Astrocyte (in vitro differentiated cells and primary cell): Measurements from ENCODE around the gene MRPL55. TPM values are rescaled to one million over a fixed set of nuclear protein-coding genes. Genes with fewer than 3 reads are reported as not detected.
A peak's percentile ranks its signal among the peaks of the same experiment; 100 is the strongest.

Experiments
- DNase-seq: peaks from one replicate; pipeline ENCODE4 v3.0.0-alpha.2; 2010; ENCODE audit warnings: low read depth
- FAIRE-seq: peaks from 2 replicates; lab custom pipeline; 2011; peaks lifted over from hg19 to GRCh38; lab: Jason Lieb, UNC
- H2AFZ ChIP-seq: 2 replicates; pipeline ENCODE4 v1.6.0; 2012; ENCODE audit warnings: low read depth, low read length, inconsistent platforms
- H3K27ac ChIP-seq: 2 replicates; pipeline ENCODE4 v1.5.1; 2011; ENCODE audit warnings: low read depth, low read length, inconsistent platforms
- H3K27me3 ChIP-seq: 2 replicates; pipeline ENCODE4 v1.6.0; 2011; ENCODE audit warnings: low read length, inconsistent platforms; ENCODE audit not compliant: insufficient read depth
- H3K36me3 ChIP-seq: 2 replicates; pipeline ENCODE4 v1.5.1; 2011; ENCODE audit warnings: low read length, inconsistent platforms; ENCODE audit not compliant: insufficient read depth
- H3K4me1 ChIP-seq: 2 replicates; pipeline ENCODE4 v1.5.1; 2011; ENCODE audit warnings: low read length, inconsistent platforms; ENCODE audit not compliant: insufficient read depth
- H3K4me2 ChIP-seq: 2 replicates; pipeline ENCODE4 v1.6.0; 2012; ENCODE audit warnings: low read length, inconsistent platforms
- H3K4me3 ChIP-seq: 2 replicates; pipeline ENCODE4 v1.5.1; 2011; ENCODE audit warnings: low read depth, mild to moderate bottlenecking, low read length, inconsistent platforms; ENCODE audit not compliant: insufficient read depth
- H3K79me2 ChIP-seq: 2 replicates; pipeline ENCODE4 v1.6.0; 2012; ENCODE audit warnings: mild to moderate bottlenecking, low read length, inconsistent platforms; ENCODE audit not compliant: insufficient read depth
- H3K9ac ChIP-seq: 2 replicates; pipeline ENCODE4 v1.6.0; 2012; ENCODE audit warnings: mild to moderate bottlenecking, low read length, inconsistent platforms
- H3K9me3 ChIP-seq: 2 replicates; pipeline ENCODE4 v1.5.1; 2012; ENCODE audit warnings: low read depth, mild to moderate bottlenecking, low read length, inconsistent platforms; ENCODE audit not compliant: insufficient read depth
- H4K20me1 ChIP-seq: 2 replicates; pipeline ENCODE4 v1.6.0; 2012; ENCODE audit warnings: low read length, inconsistent platforms; ENCODE audit not compliant: insufficient read depth
- H3K27ac Mint-ChIP-seq: one replicate; pipeline ENCODE4 v1.8.0; 2021; ENCODE audit warnings: mild to moderate bottlenecking, mixed read lengths; ENCODE audit not compliant: unreplicated experiment
- H3K27me3 Mint-ChIP-seq: one replicate; pipeline ENCODE4 v1.8.0; 2021; ENCODE audit warnings: low read depth, mixed read lengths; ENCODE audit not compliant: unreplicated experiment
- H3K36me3 Mint-ChIP-seq: one replicate; pipeline ENCODE4 v1.8.0; 2021; ENCODE audit warnings: low read depth, mixed read lengths; ENCODE audit not compliant: unreplicated experiment
- H3K4me1 Mint-ChIP-seq: one replicate; pipeline ENCODE4 v1.8.0; 2021; ENCODE audit warnings: low read depth, mixed read lengths; ENCODE audit not compliant: unreplicated experiment
- H3K4me3 Mint-ChIP-seq: one replicate; pipeline ENCODE4 v1.8.0; 2021; ENCODE audit warnings: mild to moderate bottlenecking, moderate library complexity, mixed read lengths; ENCODE audit not compliant: unreplicated experiment
- H3K9me3 Mint-ChIP-seq: one replicate; pipeline ENCODE4 v1.8.0; 2021; ENCODE audit warnings: mild to moderate bottlenecking, mixed read lengths; ENCODE audit not compliant: unreplicated experiment
- CTCF ChIP-seq: IDR thresholded peaks from 2 replicates; pipeline ENCODE4 v1.5.1; 2011; ENCODE audit warnings: low read depth, mild to moderate bottlenecking, inconsistent platforms, low read length, moderate library complexity; ENCODE audit not compliant: insufficient read depth
- EZH2 ChIP-seq: IDR thresholded peaks from 2 replicates; pipeline ENCODE4 v1.6.1; 2012; ENCODE audit warnings: mild to moderate bottlenecking, low read length, inconsistent platforms; ENCODE audit not compliant: insufficient read depth
- total RNA-seq: library from RNA; stranded (reverse); gene quantifications from 2 replicates; pipeline ENCODE4 v1.2.1, GENCODE V29; 2021

The MRPL55 gene
- total RNA-seq, 1 donor from 2014 or later, result 50.8 TPM

- TF ChIP-seq EZH2 (no peak), CTCF (no peak)
- Mint-ChIP-seq H3K27ac (no peak overlapping the region), H3K36me3 (peaks cover 6% of the 10 kb centered on the region), H3K4me1 (peaks cover 13% of the 10 kb centered on the region), H3K9me3 (no peaks in the 10 kb centered on the region), H3K27me3 (no peaks in the 10 kb centered on the region), H3K4me3 (no peak overlapping the region)
- FAIRE-seq (no peak), DNase-seq (no peak)
- H3K9ac ChIP-seq, result no peak overlapping the region
- no peak overlapping the region for H2AFZ ChIP-seq
- no peak overlapping the region for H3K4me3 ChIP-seq
- H3K79me2 ChIP-seq, result peaks cover 53% of the 10 kb centered on the region
- H3K27ac ChIP-seq, result no peak overlapping the region
- no peaks in the 10 kb centered on the region for H3K36me3 ChIP-seq
- no peak overlapping the region for H3K4me2 ChIP-seq
- peaks cover 16% of the 10 kb centered on the region for H4K20me1 ChIP-seq
- H3K4me1 ChIP-seq, result peaks cover 14% of the 10 kb centered on the region
- H3K27me3 ChIP-seq, result no peaks in the 10 kb centered on the region
- no peaks in the 10 kb centered on the region for H3K9me3 ChIP-seq
Measured at GRCh38 chr1:228105270-228105995, 3.7 kb downstream of the MRPL55 start.

GRCh38 chr1:228104526-228105269, 4.4 kb downstream of the MRPL55 start:
- Histone ChIP-seq H3K9me3 (no peaks in the 10 kb centered on the region), H2AFZ (no peak overlapping the region), H3K4me1 (peaks cover 8% of the 10 kb centered on the region), H4K20me1 (peaks cover 23% of the 10 kb centered on the region), H3K4me3 (no peak overlapping the region), H3K27me3 (no peaks in the 10 kb centered on the region), H3K27ac (no peak overlapping the region), H3K36me3 (no peaks in the 10 kb centered on the region), H3K79me2 (peaks cover 60% of the 10 kb centered on the region), H3K9ac (no peak overlapping the region), H3K4me2 (no peak overlapping the region)
- H3K36me3 Mint-ChIP-seq, result peaks cover 6% of the 10 kb centered on the region
- no peaks in the 10 kb centered on the region for H3K27me3 Mint-ChIP-seq
- no peaks in the 10 kb centered on the region for H3K9me3 Mint-ChIP-seq
- peaks cover 13% of the 10 kb centered on the region for H3K4me1 Mint-ChIP-seq
- H3K27ac Mint-ChIP-seq, result peak overlapping the region; percentile 20
- no peak for FAIRE-seq
- TF ChIP-seq EZH2 (no peak), CTCF (no peak)
- no peak for DNase-seq
- H3K4me3 Mint-ChIP-seq, result peak overlapping the region; percentile 91
